ENCODE results near the gene SLC9C1. TPM values are rescaled to one million over a fixed set of nuclear protein-coding genes. Genes with fewer than 3 reads are reported as not detected.

The SLC9C1 gene
- total RNA-seq, 2 experiments from 2014 or later = not detected

- POLR2A ChIA-PET = no interaction called here
- CTCF ChIA-PET = interaction anchor here (0.7 to 2.5 kb wide), 4 partner anchors 127 to 251 kb away, joined by 3 to 15 read pairs (median 4); no protein-coding TSS in a partner anchor
- H3K4me1 Mint-ChIP-seq (ENCODE audit: low read depth) = peaks cover 29% of the 10 kb centered on the region
Observed at GRCh38 chr3:112331851-112332250, 37.8 kb upstream of the SLC9C1 start.

GRCh38 chr3:112327371-112327951 lies 33.4 kb upstream of the SLC9C1 start:
- Mint-ChIP-seq H3K27me3 (ENCODE audit: low read depth) (peaks cover 8% of the 10 kb centered on the region), H3K4me1 (ENCODE audit: low read depth) (peaks cover 4% of the 10 kb centered on the region), H3K27ac (no peak overlapping the region), H3K9me3 (ENCODE audit: insufficient read depth) (no peaks in the 10 kb centered on the region), H3K36me3 (ENCODE audit: low read depth) (no peaks in the 10 kb centered on the region), H3K4me3 (no peak overlapping the region)
- ChIA-PET POLR2A (no interaction called here), CTCF (interaction anchor here (0.8 to 2.0 kb wide), 11 partner anchors 14 to 230 kb away, joined by 3 to 15 read pairs (median 4); partner anchors contain the start of gene SLC9C1)
- ATAC-seq (peak; percentile 99), DNase-seq (peak; percentile 70)

More at GRCh38 chr3:112331851-112332250, 37.8 kb upstream of the SLC9C1 start:
- no peak overlapping the region for H3K27ac Mint-ChIP-seq
- ATAC-seq = no peak
- no peak for DNase-seq
- no peaks in the 10 kb centered on the region for H3K36me3 Mint-ChIP-seq (ENCODE audit: low read depth)
- H3K4me3 Mint-ChIP-seq = peak overlapping the region; percentile 5
- peaks cover under 1% of the 10 kb centered on the region for H3K27me3 Mint-ChIP-seq (ENCODE audit: low read depth)
- no peaks in the 10 kb centered on the region for H3K9me3 Mint-ChIP-seq (ENCODE audit: insufficient read depth)

- Mint-ChIP-seq H3K27me3 (ENCODE audit: low read depth) (peaks cover 10% of the 10 kb centered on the region), H3K36me3 (ENCODE audit: low read depth) (no peaks in the 10 kb centered on the region), H3K27ac (no peak overlapping the region), H3K4me1 (ENCODE audit: low read depth) (no peaks in the 10 kb centered on the region), H3K4me3 (no peak overlapping the region), H3K9me3 (ENCODE audit: insufficient read depth) (no peaks in the 10 kb centered on the region)
- ChIA-PET POLR2A (interaction anchor here (0.6 to 1.0 kb wide), 2 partner anchors 11 to 485 kb away, joined by 3 to 4 read pairs; partner anchors contain the start of gene CD200), CTCF (interaction anchor here (0.9 to 5.6 kb wide), 10 partner anchors 12 to 211 kb away, joined by 3 to 40 read pairs (median 7); partner anchors contain the start of genes GCSAM and SLC9C1)
- ATAC-seq (no peak), DNase-seq (no peak)
Observed at GRCh38 chr3:112321867-112322652, 28.0 kb upstream of the SLC9C1 start.

GRCh38 chr3:112320691-112321090 lies 26.7 kb upstream of the SLC9C1 start:
- no peak overlapping the region for H3K27ac Mint-ChIP-seq
- peaks cover 8% of the 10 kb centered on the region for H3K27me3 Mint-ChIP-seq (ENCODE audit: low read depth)
- no peaks in the 10 kb centered on the region for H3K36me3 Mint-ChIP-seq (ENCODE audit: low read depth)
- no peaks in the 10 kb centered on the region for H3K4me1 Mint-ChIP-seq (ENCODE audit: low read depth)
- no peak for ATAC-seq
- ChIA-PET CTCF (interaction anchor here (1.0 to 5.6 kb wide), 5 partner anchors 13 to 209 kb away, joined by 3 to 40 read pairs (median 9); partner anchors contain the start of genes CD200 and SLC9C1), POLR2A (no interaction called here)
- DNase-seq = no peak
- H3K4me3 Mint-ChIP-seq = no peak overlapping the region
- no peaks in the 10 kb centered on the region for H3K9me3 Mint-ChIP-seq (ENCODE audit: insufficient read depth)

- Mint-ChIP-seq H3K4me3 (no peak overlapping the region), H3K27me3 (ENCODE audit: low read depth) (peaks cover 8% of the 10 kb centered on the region), H3K9me3 (ENCODE audit: insufficient read depth) (no peaks in the 10 kb centered on the region), H3K36me3 (ENCODE audit: low read depth) (no peaks in the 10 kb centered on the region), H3K27ac (no peak overlapping the region), H3K4me1 (ENCODE audit: low read depth) (no peaks in the 10 kb centered on the region)
- DNase-seq = no peak
- POLR2A ChIA-PET = interaction anchor here (0.7 to 0.9 kb wide), 2 partner anchors 15 to 186 kb away, joined by 3 to 5 read pairs; no protein-coding TSS in a partner anchor
- ATAC-seq = no peak
- CTCF ChIA-PET = interaction anchor here (0.6 to 2.0 kb wide), 11 partner anchors 14 to 277 kb away, joined by 3 to 9 read pairs (median 3); partner anchors contain the start of genes CD200 and SLC9C1
Observed at GRCh38 chr3:112319516-112320276, 25.7 kb upstream of the SLC9C1 start.

GRCh38 chr3:112315791-112316190 lies 21.8 kb upstream of the SLC9C1 start:
- ChIA-PET CTCF (interaction anchor here (0.9 to 1.8 kb wide), 4 partner anchors 10 to 23 kb away, joined by 3 to 8 read pairs (median 4); partner anchors contain the start of gene CD200), POLR2A (no interaction called here)
- Mint-ChIP-seq H3K4me3 (no peak overlapping the region), H3K27ac (no peak overlapping the region), H3K36me3 (ENCODE audit: low read depth) (no peaks in the 10 kb centered on the region), H3K4me1 (ENCODE audit: low read depth) (no peaks in the 10 kb centered on the region), H3K27me3 (ENCODE audit: low read depth) (no peaks in the 10 kb centered on the region), H3K9me3 (ENCODE audit: insufficient read depth) (no peaks in the 10 kb centered on the region)
- DNase-seq = no peak
- ATAC-seq = no peak

GRCh38 chr3:112314649-112315048 lies 20.6 kb upstream of the SLC9C1 start:
- DNase-seq (no peak), ATAC-seq (no peak)
- Mint-ChIP-seq H3K36me3 (ENCODE audit: low read depth) (no peaks in the 10 kb centered on the region), H3K27me3 (ENCODE audit: low read depth) (no peaks in the 10 kb centered on the region), H3K9me3 (ENCODE audit: insufficient read depth) (no peaks in the 10 kb centered on the region), H3K27ac (no peak overlapping the region), H3K4me3 (no peak overlapping the region), H3K4me1 (ENCODE audit: low read depth) (no peaks in the 10 kb centered on the region)
- ChIA-PET CTCF (interaction anchor here (0.9 to 1.9 kb wide), 4 partner anchors 9 to 178 kb away, joined by 3 to 8 read pairs (median 4); no protein-coding TSS in a partner anchor), POLR2A (no interaction called here)

- no peaks in the 10 kb centered on the region for H3K36me3 Mint-ChIP-seq (ENCODE audit: low read depth)
- no peaks in the 10 kb centered on the region for H3K9me3 Mint-ChIP-seq (ENCODE audit: insufficient read depth)
- POLR2A ChIA-PET = no interaction called here
- no peaks in the 10 kb centered on the region for H3K4me1 Mint-ChIP-seq (ENCODE audit: low read depth)
- DNase-seq (no peak), ATAC-seq (no peak)
- H3K27me3 Mint-ChIP-seq (ENCODE audit: low read depth) = no peaks in the 10 kb centered on the region
- CTCF ChIA-PET = interaction anchor here (0.8 to 1.0 kb wide), 3 partner anchors 9 to 14 kb away, joined by 3 read pairs; partner anchors contain the start of gene SLC9C1
- H3K27ac Mint-ChIP-seq = no peak overlapping the region
- H3K4me3 Mint-ChIP-seq = no peak overlapping the region
Observed at GRCh38 chr3:112308151-112308911, 14.3 kb upstream of the SLC9C1 start.

- Mint-ChIP-seq H3K27me3 (ENCODE audit: low read depth) (no peaks in the 10 kb centered on the region), H3K36me3 (ENCODE audit: low read depth) (no peaks in the 10 kb centered on the region), H3K4me3 (no peak overlapping the region), H3K9me3 (ENCODE audit: insufficient read depth) (no peaks in the 10 kb centered on the region), H3K4me1 (ENCODE audit: low read depth) (no peaks in the 10 kb centered on the region), H3K27ac (no peak overlapping the region)
- CTCF ChIA-PET = interaction anchor here (0.6 to 1.4 kb wide), 3 partner anchors 14 to 196 kb away, joined by 3 read pairs; no protein-coding TSS in a partner anchor
- ATAC-seq (no peak), DNase-seq (no peak)
- POLR2A ChIA-PET = no interaction called here
Observed at GRCh38 chr3:112307557-112307956, 13.5 kb upstream of the SLC9C1 start.

- no peak overlapping the region for H3K27ac Mint-ChIP-seq
- DNase-seq (no peak), ATAC-seq (no peak)
- no peaks in the 10 kb centered on the region for H3K27me3 Mint-ChIP-seq (ENCODE audit: low read depth)
- no peaks in the 10 kb centered on the region for H3K4me1 Mint-ChIP-seq (ENCODE audit: low read depth)
- ChIA-PET POLR2A (no interaction called here), CTCF (interaction anchor here (0.6 to 1.4 kb wide), 2 partner anchors 14 to 195 kb away, joined by 3 read pairs; no protein-coding TSS in a partner anchor)
- no peaks in the 10 kb centered on the region for H3K36me3 Mint-ChIP-seq (ENCODE audit: low read depth)
- no peak overlapping the region for H3K4me3 Mint-ChIP-seq
- no peaks in the 10 kb centered on the region for H3K9me3 Mint-ChIP-seq (ENCODE audit: insufficient read depth)
Observed at GRCh38 chr3:112306825-112307224, 12.8 kb upstream of the SLC9C1 start.
